ENCODE results near the gene TXNIP.
"Not testable (repeated sequence)": the region's sequence is repeated elsewhere in the genome, so short reads cannot be mapped to it uniquely, and the experiment has no call there.

TXNIP gene, protein sequence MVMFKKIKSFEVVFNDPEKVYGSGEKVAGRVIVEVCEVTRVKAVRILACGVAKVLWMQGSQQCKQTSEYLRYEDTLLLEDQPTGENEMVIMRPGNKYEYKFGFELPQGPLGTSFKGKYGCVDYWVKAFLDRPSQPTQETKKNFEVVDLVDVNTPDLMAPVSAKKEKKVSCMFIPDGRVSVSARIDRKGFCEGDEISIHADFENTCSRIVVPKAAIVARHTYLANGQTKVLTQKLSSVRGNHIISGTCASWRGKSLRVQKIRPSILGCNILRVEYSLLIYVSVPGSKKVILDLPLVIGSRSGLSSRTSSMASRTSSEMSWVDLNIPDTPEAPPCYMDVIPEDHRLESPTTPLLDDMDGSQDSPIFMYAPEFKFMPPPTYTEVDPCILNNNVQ

DNA sequence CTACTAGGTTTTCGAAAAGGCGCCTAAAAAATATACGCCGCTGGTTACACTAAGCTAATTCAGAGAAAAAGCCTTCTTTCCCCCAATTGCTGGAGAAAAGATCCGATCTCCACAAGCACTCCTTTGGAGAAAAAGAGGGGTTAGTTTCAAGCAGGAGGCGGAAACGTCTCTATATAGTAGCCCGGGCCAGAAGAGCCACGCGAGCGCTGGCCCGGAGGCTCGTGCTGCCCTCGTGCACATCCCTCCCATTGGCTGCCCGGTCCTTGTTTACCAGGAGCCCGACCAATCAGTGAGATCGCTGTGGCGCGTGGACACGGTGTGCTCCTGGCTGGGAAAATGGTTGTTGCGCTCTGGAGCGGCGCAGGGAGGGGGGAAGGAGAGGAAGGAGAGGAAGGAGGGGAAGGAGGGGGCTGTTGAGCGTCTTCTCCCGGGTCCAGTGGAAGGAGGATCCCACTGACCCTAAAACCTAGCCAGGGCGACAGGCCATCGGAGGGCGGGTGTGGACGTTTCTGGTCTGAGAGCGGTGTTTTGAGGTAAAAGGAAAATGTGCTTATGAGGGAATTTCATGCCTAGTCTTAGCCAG lies at the start of gene TXNIP:
TXNIP (minus strand) TSS at position 147 of the 583 bp plus-strand sequence. CDS start 313 bp downstream, outside the sequence.
- peak; percentile 89 to 91 (median 91) for DNase-seq (ENCODE audit: low read depth in 2 of 3, low spot score in 1 of 3)

DNA sequence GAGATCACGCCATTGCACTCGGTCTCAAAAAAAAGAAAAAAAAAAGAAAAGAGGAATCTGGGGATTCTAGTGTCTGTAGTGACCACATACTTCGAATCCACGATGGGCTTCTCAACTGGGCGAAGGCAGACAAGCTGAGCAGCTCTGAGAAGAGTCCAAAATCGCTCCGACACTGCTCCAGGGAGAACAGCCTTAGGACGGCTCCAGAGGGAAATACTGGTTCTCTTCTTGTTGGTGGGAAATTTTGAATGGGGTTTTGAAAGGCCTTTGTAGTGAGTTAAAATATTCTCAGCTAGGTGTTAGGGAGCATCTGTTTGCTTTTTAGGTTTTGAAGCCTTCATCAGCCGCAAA lies 43.4 kb upstream of the TXNIP start:
- no peak for DNase-seq (ENCODE audit: low read depth in 2 of 3, low spot score in 1 of 3)

DNA sequence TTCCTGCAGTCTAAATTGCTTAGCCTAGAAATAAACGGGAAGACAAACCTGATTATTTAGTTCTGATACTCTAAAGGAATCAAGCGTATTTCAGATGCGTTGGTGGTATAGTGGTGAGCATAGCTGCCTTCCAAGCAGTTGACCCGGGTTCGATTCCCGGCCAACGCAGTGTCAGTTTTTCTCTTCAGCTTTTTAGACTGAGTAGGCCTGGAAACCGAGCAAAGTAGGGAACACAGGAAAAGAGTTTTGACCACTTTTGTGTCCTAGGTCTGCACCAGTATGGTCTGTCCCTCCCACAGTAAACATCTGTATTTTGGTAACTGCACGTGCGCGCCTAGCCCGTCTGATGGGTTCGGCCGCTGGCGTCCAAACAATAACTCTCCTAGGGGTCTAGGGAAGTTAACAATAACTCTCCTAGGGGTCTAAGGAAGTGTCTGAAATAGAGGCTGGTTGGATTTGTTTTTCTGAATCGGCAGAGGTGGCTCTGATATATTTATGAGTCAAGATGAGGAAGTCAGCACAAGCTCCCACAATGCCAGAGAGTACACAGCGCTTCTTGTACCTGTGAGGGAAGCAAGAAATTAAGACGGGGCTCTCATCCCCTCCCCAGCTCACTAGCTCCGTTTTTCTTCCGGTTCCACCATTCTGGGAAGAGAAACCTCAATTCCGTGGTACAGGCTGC lies 40.7 kb upstream of the TXNIP start:
- DNase-seq (ENCODE audit: low read depth in 2 of 3, low spot score in 1 of 3) = peak; percentile 72 to 86 (median 76)

DNA sequence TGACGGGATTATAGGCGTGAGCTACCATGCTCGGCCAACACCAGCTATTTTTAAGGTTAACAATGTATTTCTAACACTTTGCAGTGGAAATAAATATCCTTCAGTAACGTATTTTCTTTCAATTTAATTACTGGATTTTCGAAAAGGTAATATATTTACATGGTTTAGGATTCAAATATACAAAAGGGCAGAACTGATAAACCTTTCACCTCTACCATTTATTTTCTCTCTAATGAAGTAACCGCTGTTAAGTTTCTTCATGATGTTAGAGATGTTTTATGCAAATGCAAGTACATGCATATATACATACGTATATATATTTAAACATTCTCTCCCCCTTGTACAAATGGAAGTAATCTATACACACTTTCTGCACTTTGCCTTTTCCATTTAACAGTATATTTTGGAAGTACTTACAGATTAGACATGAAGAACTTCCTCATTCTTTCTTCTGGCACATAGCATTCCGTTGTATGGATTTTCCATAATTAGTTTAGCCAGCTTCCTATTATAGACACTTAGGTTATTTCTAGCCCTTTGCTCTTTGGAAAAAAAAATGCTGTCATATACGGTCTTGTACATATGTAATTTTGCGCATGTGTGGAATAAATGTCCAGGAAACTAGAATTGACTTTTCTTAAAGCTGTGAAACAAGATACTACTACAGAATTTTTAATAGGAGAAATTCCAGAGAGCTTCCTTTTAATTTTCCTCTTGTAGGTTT lies 40.0 kb upstream of the TXNIP start:
- no peak for DNase-seq (ENCODE audit: low read depth in 2 of 3, low spot score in 1 of 3)

DNA sequence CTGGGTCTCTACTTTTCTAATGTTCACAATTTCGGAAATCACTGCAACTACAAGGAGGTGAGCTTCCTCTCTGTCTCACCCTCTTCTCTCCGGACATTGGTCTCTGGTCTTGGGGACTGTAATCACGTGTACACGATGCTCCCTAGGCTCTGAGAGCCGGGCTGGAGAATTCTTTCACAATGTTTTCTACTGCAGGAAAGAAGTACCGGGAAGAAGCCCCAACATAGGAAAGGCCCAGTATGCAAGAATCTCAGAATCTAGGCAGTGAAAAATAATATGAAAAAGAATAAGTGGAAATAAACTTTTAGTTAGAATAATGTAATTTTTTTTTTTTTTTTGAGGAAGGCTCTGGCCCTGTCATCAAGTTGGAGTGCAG lies 38.7 kb upstream of the TXNIP start:
- DNase-seq (ENCODE audit: low read depth in 2 of 3, low spot score in 1 of 3) = no peak

DNA sequence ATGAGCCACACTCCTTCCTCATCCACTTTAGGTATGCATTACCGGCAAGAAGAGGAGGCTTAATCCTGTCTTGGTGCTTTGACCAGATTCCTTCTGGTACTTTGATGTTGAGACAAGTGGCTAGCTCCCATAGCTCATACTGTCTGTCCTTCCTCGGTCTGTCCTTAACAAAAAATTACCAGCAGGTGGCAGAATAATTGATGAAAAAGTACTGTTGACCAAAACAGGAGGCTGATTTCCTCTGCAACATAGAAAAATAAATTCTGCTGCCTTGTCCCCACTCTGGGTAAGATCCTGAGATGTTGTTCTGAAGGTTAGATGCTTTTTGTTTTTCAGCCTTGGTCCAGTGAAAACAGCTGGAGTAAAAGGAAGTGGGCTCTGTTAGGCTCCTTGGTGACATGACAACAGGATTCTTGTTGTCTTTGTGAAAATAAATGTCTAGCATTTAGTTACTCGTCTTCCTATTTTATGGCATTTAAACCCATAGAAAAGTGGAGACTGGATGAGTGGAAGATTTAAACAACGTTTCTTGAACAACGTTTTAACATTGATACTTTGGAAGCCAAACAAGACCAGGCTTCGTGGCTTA lies 36.3 kb upstream of the TXNIP start:
- DNase-seq (ENCODE audit: low read depth in 2 of 3, low spot score in 1 of 3) = no peak

DNA sequence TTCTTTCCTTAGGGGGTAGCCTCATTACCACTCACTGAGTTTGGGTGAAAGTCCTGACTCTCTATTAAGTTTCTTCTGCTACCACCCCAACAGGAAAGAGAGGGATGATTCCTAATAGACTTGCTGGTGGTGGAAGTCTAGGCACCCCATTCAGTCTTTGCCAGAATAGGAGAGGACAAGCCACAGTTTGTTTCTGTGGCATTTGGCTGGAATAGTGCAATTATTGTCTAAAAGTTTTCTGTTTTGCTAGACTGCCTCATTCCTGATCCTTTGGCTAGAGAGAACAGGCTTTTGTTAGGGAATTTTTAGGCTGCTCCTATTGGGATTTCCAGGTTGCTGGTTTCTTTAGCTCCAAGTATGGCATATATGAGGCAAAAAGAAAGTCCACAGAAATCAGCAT lies 35.1 kb upstream of the TXNIP start:
- DNase-seq (ENCODE audit: low read depth in 2 of 3, low spot score in 1 of 3) = no peak

DNA sequence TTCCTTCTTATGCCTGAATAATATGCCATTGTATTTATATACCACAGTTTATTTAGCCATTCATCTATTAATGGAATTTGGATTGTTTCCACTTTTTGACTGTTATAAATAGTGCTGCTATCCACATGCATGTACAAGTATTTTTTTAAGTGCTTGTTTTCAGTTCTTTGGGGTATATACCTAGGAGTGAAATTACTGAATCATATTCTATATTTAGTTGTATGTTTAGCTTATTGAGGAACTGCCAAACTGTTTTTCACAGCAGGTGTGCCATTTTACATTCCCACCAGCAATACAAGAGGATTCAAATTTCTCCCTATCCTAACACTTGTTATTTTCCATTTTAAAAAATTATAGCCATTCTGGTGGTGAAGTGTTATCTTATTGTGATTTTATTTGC lies 32.7 kb upstream of the TXNIP start:
- DNase-seq (ENCODE audit: low read depth in 2 of 3, low spot score in 1 of 3) = no peak

DNA sequence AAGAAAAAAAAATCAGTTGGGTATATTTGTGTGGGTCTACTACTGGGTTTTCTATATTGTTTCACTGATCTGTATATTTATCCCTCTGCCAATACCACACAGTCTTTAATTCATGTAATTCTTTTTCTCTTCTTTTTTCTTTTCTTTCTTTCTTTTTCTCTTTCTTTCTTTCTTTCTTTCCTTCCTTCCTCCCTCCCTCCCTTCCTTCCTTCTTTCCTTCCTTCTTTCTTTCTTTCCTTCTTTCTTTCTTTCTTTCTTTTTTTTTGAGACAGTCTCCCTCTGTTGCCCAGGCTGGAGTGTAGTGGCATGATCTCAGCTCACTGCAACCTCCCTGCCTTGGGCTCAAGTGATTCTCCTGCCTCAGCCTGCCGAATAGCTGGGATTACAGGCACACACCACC lies 30.3 kb upstream of the TXNIP start:
- DNase-seq (ENCODE audit: low read depth in 2 of 3, low spot score in 1 of 3) = not testable (repeated sequence)

DNA sequence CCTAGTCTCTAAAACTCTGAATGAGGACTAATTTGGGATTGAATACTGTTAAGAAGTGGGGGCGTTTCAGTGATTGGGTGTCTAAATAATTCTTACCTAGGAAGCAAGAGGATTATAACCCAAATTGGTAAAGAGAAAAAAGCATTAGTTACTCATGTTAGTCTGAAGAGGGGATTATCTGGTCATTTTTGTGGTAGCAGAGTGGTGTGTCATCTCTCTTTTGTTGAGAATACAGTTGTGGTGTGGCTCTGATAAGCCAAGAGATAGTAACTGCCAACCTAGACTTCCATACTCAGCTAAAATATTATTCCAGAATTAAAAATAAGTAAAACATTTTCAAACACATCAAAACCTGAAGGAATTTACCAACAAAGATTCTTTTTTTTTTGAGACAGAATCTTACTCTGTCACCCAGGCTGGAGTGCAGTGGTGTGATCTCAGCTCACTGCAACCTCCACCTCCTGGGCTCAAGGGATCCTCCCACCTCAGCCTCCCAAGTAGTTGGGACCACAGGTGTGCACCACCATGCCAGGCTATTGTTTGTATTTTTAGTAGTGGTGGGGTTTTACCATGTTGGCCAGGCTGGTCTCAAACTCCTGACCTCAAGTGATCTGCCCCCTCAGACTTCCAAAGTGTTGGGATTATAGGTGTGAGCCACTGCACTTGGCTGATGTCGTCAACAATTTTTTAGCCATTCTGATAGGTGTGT lies 29.6 kb upstream of the TXNIP start:
- DNase-seq (ENCODE audit: low read depth in 2 of 3, low spot score in 1 of 3) = not testable (repeated sequence)

DNA sequence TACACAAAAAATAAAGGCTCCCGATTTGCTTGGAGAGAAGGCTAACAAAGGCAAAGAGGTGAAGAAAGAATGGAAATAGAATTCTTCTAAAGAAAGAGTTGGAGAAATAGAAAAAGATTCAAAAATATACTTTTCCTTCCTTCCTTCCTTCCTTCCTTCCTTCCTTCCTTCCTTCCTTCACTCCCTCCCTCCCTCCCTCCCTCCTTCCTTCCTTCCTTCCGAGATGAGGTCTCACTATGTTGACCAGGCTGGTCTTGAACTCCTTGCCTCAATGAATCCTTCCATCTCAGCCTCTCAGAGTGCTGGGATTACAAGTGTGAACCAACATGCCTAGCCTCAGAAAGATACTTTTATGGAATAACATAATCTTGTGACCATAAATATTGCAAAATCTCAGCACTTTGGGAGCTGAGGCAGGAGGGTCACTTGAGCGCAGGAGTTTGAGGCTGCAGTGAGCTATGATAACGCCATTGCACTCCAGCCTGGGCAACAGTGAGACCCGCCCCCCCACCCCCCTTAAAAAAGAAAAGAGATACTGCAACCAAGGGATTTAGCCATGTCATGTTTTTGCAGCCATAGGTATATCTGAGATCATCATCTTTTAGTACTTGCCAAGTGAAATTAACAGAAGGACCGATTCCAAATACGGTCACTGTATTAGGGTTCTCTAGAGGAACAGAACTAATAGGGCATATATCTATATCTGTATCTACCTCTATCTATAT lies 26.2 kb upstream of the TXNIP start:
- DNase-seq (ENCODE audit: low read depth in 2 of 3, low spot score in 1 of 3) = no peak

DNA sequence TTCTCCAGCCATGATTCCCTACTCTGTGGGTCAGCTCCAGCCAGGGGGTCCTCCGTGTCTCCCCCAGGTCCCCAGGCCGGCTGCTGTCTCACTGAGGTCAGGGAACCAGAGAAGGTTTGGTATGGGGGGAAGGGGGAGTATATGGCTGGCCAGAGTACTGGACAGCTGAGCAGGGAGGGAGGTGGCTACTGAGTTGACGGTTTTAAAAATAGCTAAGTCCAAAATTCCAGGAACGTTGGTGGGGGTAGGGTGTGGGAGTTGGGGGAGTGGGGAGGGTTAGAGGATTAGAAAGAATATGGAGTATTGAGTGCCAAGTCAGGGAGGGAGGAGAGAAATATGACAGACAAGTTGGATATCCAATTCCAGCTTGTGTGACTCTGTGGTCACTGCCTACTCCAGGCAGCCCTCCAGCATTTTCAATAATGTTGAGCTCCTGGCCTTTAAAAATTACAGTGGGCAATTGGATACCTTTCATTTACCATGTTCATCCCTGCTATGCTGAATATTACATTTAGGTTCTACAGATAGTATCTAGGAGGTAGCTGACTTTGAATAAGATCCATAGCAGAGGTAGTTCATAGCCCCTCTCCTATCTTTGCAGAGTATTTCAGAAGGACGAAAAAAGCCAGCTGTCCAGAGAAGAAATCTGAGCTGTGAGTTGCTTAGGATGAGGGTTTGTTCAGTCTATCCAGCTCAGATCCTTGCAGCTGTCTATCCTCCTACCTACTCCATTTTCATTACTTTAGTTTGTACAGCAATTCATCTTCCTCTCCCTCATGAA lies 25.4 kb upstream of the TXNIP start, which contains the start of gene HJV:
HJV (minus strand) TSS at position 114 of the 781 bp plus-strand sequence. CDS start 1,504 bp downstream, outside the sequence.
- DNase-seq (ENCODE audit: low read depth in 2 of 3, low spot score in 1 of 3) = no peak

DNA sequence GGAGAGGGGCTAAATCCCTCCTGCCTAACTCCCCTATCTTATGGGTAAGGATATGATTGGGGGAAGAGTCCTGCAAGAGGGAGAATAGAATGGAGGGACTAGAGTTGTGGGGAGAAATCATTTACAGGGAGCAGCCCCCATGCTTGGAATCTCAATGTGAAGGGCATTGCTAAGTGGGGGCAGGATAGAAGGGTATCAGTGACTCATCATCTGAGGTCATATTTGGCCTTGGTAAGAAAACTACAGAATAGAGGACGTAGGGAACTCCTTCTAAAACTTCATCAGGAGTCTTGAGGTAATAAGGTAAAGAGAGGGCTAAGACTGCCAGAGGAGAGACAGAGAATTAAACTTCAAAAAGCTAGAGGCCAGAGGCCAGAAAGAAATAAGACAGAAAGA lies 24.7 kb upstream of the TXNIP start:
- no peak for DNase-seq (ENCODE audit: low read depth in 2 of 3, low spot score in 1 of 3)

DNA sequence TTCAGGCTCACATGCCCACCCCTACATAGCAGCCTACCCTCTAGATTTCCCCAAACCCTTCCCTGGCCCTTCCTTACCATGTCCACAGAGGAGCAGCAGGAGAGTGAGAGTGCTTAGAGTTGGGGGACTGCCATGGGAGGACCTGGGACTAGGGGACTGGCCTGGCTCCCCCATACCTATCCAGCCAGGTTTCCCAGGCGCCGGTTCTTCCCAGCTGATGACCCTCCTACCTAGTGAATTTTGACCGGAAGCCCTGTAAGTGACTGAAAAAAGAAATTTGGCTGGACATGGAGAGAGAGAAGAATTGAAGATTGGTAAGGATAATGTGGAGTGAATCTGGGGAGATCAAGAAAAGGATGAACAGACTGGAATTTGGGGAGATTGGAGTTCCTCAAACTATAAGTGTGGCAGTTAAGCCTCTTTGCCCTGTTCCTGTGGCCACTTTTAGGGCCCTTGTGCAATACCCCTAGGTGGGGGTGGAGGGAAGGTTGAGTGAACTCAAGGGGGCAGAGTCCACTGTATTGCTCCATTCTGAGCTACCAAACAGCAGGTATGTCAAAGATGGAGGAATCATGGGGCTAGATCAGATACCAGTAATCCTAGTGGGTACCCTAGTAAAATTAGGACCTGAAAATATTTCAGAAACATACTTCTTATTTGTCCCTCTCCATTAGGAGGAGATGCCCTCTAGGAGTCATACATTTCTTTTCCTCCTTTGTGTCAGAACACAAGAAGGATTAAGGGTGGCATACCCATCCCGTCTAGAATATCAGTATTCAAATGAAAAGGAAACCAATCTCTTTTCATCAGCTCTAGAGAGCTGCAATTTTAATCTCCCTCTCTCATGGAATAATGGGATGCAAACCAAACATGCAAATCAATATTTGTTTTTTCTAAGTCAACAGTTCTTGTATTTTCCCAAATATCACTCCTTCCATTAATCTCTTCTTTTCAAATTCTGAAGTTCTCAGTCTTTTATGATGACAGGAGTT lies 24.0 kb upstream of the TXNIP start:
- DNase-seq (ENCODE audit: low read depth in 2 of 3, low spot score in 1 of 3) = no peak

DNA sequence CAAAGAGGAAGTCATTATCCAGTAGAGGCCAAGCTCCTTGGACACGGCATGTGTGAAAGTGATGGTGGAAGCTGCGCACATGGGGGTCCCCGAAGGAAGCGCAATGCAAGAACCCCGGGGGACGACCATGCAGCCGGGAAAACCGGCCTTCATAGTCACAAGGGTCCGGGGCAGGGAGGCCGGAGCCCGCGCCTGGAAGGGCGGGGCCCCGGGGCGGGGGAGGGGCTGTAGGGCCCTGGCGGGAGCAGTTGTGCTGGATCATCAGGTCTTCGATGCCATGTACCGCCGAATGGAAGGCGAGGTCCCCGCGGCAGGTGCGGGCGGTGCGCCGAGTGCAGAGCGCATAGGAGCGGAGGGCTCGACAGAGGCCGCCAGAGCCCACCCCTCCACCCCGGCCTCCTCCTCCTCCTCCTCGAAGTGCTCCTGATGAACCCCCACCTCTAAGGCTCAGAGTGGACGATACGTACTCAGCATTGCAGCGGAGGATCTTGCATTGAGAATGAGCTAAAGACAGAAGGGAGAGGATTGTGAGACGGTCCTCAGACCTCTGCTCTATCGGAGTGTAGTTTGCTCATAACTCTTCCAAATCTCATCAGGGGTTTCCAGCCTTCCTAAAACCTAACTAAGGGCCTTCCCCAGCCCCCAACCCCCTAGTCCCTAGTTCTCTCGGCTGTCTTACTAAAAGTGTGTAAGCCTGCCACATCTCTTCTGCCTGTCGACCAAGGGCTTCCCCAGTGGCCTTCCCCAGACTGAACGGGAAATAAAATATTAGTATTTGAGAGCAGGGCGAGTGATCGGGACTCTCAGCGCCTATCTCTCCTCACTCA lies 23.1 kb upstream of the TXNIP start:
- DNase-seq (ENCODE audit: low read depth in 2 of 3, low spot score in 1 of 3) = no peak

DNA sequence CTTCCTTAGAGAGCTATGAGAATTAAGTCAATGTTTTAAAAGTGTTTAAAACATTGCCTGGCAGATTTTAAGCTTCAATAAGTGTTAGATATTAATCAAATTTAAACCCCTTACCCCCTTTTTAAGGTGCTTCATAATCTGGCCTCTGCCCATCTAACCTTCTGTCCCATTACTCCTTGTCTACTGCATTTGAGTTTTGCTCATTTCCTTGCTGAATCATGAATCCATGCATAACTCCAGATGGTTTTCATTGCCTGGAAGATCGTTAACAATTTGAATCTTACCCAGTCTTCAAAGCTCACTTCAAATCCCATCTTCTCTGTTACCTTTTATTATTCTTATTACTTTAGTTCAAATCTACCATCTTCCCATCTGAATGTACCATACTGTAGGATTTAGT lies 20.5 kb upstream of the TXNIP start:
- no peak for DNase-seq (ENCODE audit: low read depth in 2 of 3, low spot score in 1 of 3)

DNA sequence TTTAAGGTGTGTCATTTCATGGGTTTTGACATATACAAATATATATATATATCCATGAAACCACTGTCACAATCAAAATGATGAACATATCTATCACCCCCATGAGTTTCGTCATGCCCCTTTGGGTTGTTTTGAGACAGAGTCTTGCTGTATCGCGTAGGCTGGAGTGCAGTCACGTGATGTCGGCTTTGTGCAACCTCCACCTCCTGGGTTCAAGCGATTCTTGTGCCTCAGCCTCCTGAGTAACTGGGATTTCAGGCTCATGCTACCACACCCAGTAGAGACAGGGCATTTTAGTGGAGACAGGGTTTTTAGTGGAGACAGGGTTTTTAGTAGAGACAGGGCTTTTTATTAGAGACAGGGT lies 17.2 kb upstream of the TXNIP start:
- DNase-seq (ENCODE audit: low read depth in 2 of 3, low spot score in 1 of 3) = no peak

All from stimulated activated CD4-positive, alpha-beta T cell treated with anti-CD3 and anti-CD28 coated beads, Interleukin-12 subunit alpha, Interleukin-12 subunit beta, amount 100 ng/mL, for 48 hours (primary cell).